OCI-LY7 (cell line): ENCODE data around the gene SNRPA1. TPM values are rescaled to one million over a fixed set of nuclear protein-coding genes. Genes with fewer than 3 reads are reported as not detected.
A peak's percentile ranks its signal among the peaks of the same experiment; 100 is the strongest.

Experiments used
- BruUV-seq: library from RNA; stranded (reverse); fragments of 400-500 nt; replicated peaks from 2 replicates; lab custom pipeline; 2021; lab: Mats Ljungman, UMichigan
- CTCF ChIA-PET: fragments of 300-600 bp; sonication (Branson Sonifier 250); formaldehyde crosslinking; loops from one replicate; lab custom pipeline; 2022; ENCODE audit warnings: antibody characterized with exemption; ENCODE audit not compliant: unreplicated experiment; lab: Charles Lee
- POLR2A ChIA-PET: fragments of 300-600 bp; sonication (Branson Sonifier 250); formaldehyde crosslinking; loops from one replicate; lab custom pipeline; 2022; ENCODE audit warnings: antibody characterized with exemption; lab: Charles Lee
- DNase-seq: peaks from one replicate; pipeline ENCODE4 v3.0.0-alpha.2; 2015; ENCODE audit warnings: low spot score
- H2AFZ ChIP-seq: fragments of 200-600 bp; sonication (generic), shearing (Covaris generic); 2 replicates; pipeline ENCODE4 v1.6.1; 2014; ENCODE audit warnings: mild to moderate bottlenecking, antibody characterized with exemption, low read length, moderate library complexity
- H3K27ac ChIP-seq: fragments of 200-600 bp; sonication (generic); 2 replicates; pipeline ENCODE4 v1.5.1; 2014; ENCODE audit warnings: mixed run types, low read depth, mild to moderate bottlenecking, moderate library complexity, low read length, inconsistent platforms; ENCODE audit not compliant: poor library complexity, severe bottlenecking
- H3K36me3 ChIP-seq: fragments of 200-600 bp; sonication (generic); 2 replicates; pipeline ENCODE4 v1.6.1; 2014; ENCODE audit warnings: mild to moderate bottlenecking, antibody characterized with exemption, low read length, moderate library complexity, mixed read lengths; ENCODE audit not compliant: insufficient read depth
- H3K4me1 ChIP-seq: fragments of 200-600 bp; sonication (generic); 2 replicates; pipeline ENCODE4 v1.5.1; 2014; ENCODE audit warnings: mild to moderate bottlenecking, low read length; ENCODE audit not compliant: insufficient read depth, poor library complexity, severe bottlenecking
- H3K4me2 ChIP-seq: fragments of 200-600 bp; sonication (generic); 2 replicates; pipeline ENCODE4 v1.6.1; 2014; ENCODE audit warnings: mild to moderate bottlenecking, low read length
- H3K4me3 ChIP-seq: fragments of 200-600 bp; sonication (generic); 2 replicates; pipeline ENCODE4 v1.5.1; 2014; ENCODE audit warnings: mild to moderate bottlenecking, low read depth, low read length; ENCODE audit not compliant: poor library complexity, severe bottlenecking
- H3K79me2 ChIP-seq: fragments of 200-600 bp; sonication (generic); 2 replicates; pipeline ENCODE4 v1.6.1; 2016; ENCODE audit warnings: low read depth, mild to moderate bottlenecking, low read length, moderate library complexity, mixed read lengths; ENCODE audit not compliant: insufficient read depth
- H3K9me2 ChIP-seq: fragments of 200-600 bp; sonication (generic); 2 replicates; pipeline ENCODE4 v1.6.1; 2016; ENCODE audit warnings: mild to moderate bottlenecking, low read length, mixed read lengths; ENCODE audit not compliant: insufficient read depth
- H3K9me3 ChIP-seq: fragments of 200-600 bp; sonication (generic); 2 replicates; pipeline ENCODE4 v1.6.1; 2014; ENCODE audit warnings: mild to moderate bottlenecking, mixed run types, low read length, mixed read lengths
- H4K20me1 ChIP-seq: fragments of 200-600 bp; sonication (generic); 2 replicates; pipeline ENCODE4 v1.6.1; 2014; ENCODE audit warnings: mild to moderate bottlenecking, antibody characterized with exemption, low read length, moderate library complexity, mixed read lengths; ENCODE audit not compliant: insufficient read depth
- CTCF ChIP-seq: fragments of 200-600 bp; sonication (generic); conservative IDR thresholded peaks from 2 replicates; pipeline ENCODE4 v1.5.1; 2014; ENCODE audit warnings: mild to moderate bottlenecking, antibody characterized with exemption, low read length, moderate library complexity, mixed read lengths
- EZH2phosphoT487 ChIP-seq: fragments of 200-600 bp; sonication (generic); IDR thresholded peaks from 2 replicates; pipeline ENCODE4 v1.6.1; 2018; ENCODE audit warnings: low read depth, borderline replicate concordance, mild to moderate bottlenecking, mixed run types, antibody characterized with exemption, low read length, moderate library complexity, mixed read lengths
- intact Hi-C: fragments of 100-400 bp; cut with micrococcal nuclease; formaldehyde crosslinking; loops from one replicate; pipeline ENCODE4 v1.10.0; 2022; ENCODE audit not compliant: unreplicated experiment
- total RNA-seq, 2 experiments: library from RNA; depleted of rRNA in 1 of 2; stranded (reverse); fragments of >200 nt in 1 of 2; shearing (Covaris generic) in 1 of 2; gene quantifications; 2 replicates each; pipeline ENCODE4 v1.2.3, GENCODE V29; 2014 to 2022

Gene SNRPA1
- total RNA-seq, 2 experiments from 2014 or later, result 54.3 to 176 TPM

- H3K27ac ChIP-seq, result no peak overlapping the region
- no peaks in the 10 kb centered on the region for H3K36me3 ChIP-seq
- H3K4me2 ChIP-seq, result no peak overlapping the region
- intact Hi-C loops, result loop anchor here (10.0 kb wide), 1 partner anchor 198 kb away; no protein-coding TSS in a partner anchor
- no peak overlapping the region for H3K4me3 ChIP-seq
- POLR2A ChIA-PET, result no interaction called here
- no TSS peak for BruUV-seq
- DNase-seq, result peak; percentile 64
- no peaks in the 10 kb centered on the region for H3K9me3 ChIP-seq
- CTCF ChIA-PET, result no interaction called here
- no peaks in the 10 kb centered on the region for H3K79me2 ChIP-seq
- H3K9me2 ChIP-seq, result no peaks in the 10 kb centered on the region
- no peaks in the 10 kb centered on the region for H4K20me1 ChIP-seq
- TF ChIP-seq CTCF (no peak), EZH2phosphoT487 (no peak)
- no peak overlapping the region for H2AFZ ChIP-seq
- peaks cover 7% of the 10 kb centered on the region for H3K4me1 ChIP-seq
Observed at GRCh38 chr15:101307048-101307896, 12.2 kb upstream of the SNRPA1 start.

- ChIA-PET CTCF (no interaction called here), POLR2A (no interaction called here)
- Histone ChIP-seq H3K9me3 (no peaks in the 10 kb centered on the region), H3K4me1 (peaks cover 7% of the 10 kb centered on the region), H3K4me2 (no peak overlapping the region), H3K27ac (no peak overlapping the region), H3K9me2 (no peaks in the 10 kb centered on the region), H3K36me3 (no peaks in the 10 kb centered on the region), H2AFZ (no peak overlapping the region), H3K4me3 (no peak overlapping the region), H4K20me1 (no peaks in the 10 kb centered on the region), H3K79me2 (no peaks in the 10 kb centered on the region)
- intact Hi-C loops, result loop anchor here (10.0 kb wide), 1 partner anchor 198 kb away; no protein-coding TSS in a partner anchor
- TF ChIP-seq CTCF (no peak), EZH2phosphoT487 (no peak)
- no peak for DNase-seq
- BruUV-seq, result no TSS peak
Observed at GRCh38 chr15:101306341-101307047, 11.4 kb upstream of the SNRPA1 start.
